Skeletal muscle tissue (tissue), 4 donors: Measurements from ENCODE around the gene TMEM130. TPM values are rescaled to one million over a fixed set of nuclear protein-coding genes. Genes with fewer than 3 reads are reported as not detected.
"Not testable (repeated sequence)": the region's sequence is repeated elsewhere in the genome, so short reads cannot be mapped to it uniquely, and the experiment has no call there.

ENCODE experiments used
- H3K27ac ChIP-seq: one replicate; pipeline ENCODE4 v1.7.0; 2013; ENCODE audit warnings: mild to moderate bottlenecking, low read depth, low read length, inconsistent platforms
- H3K27me3 ChIP-seq, 3 donors: one replicate each; pipeline ENCODE4 v1.7.0; 2013; ENCODE audit warnings: low read length in 3 of 3; ENCODE audit not compliant: control insufficient read depth in 3 of 3, insufficient read depth in 3 of 3
- H3K36me3 ChIP-seq, 3 donors: one replicate each; pipeline ENCODE4 v1.7.0; 2013; ENCODE audit warnings: low read length in 3 of 3; ENCODE audit not compliant: control insufficient read depth in 3 of 3, insufficient read depth in 3 of 3
- H3K4me1 ChIP-seq, 3 donors: one replicate each; pipeline ENCODE4 v1.7.0; 2013; ENCODE audit warnings: low read length in 3 of 3, mild to moderate bottlenecking in 3 of 3; ENCODE audit not compliant: control insufficient read depth in 3 of 3, insufficient read depth in 3 of 3
- H3K4me3 ChIP-seq, 3 donors: one replicate each; pipeline ENCODE4 v1.7.0; 2013; ENCODE audit warnings: low read length in 3 of 3
- H3K9ac ChIP-seq, 3 donors: one replicate each; pipeline ENCODE4 v1.7.0; 2013; ENCODE audit warnings: low read length in 3 of 3, mild to moderate bottlenecking in 3 of 3, moderate library complexity in 2 of 3, low read depth in 1 of 3
- H3K9me3 ChIP-seq, 3 donors: one replicate each; pipeline ENCODE4 v1.7.0; 2013; ENCODE audit warnings: low read length in 3 of 3; ENCODE audit not compliant: control insufficient read depth in 3 of 3
- total RNA-seq: library from RNA; depleted of rRNA; stranded (reverse); fragments of >200 nt; gene quantifications from one replicate; pipeline ENCODE4 v1.2.3, GENCODE V29; 2014
- donor health status: Osteomylitis.

Gene TMEM130
- total RNA-seq, 1 donor from 2014 or later = 0.52 TPM

DNA sequence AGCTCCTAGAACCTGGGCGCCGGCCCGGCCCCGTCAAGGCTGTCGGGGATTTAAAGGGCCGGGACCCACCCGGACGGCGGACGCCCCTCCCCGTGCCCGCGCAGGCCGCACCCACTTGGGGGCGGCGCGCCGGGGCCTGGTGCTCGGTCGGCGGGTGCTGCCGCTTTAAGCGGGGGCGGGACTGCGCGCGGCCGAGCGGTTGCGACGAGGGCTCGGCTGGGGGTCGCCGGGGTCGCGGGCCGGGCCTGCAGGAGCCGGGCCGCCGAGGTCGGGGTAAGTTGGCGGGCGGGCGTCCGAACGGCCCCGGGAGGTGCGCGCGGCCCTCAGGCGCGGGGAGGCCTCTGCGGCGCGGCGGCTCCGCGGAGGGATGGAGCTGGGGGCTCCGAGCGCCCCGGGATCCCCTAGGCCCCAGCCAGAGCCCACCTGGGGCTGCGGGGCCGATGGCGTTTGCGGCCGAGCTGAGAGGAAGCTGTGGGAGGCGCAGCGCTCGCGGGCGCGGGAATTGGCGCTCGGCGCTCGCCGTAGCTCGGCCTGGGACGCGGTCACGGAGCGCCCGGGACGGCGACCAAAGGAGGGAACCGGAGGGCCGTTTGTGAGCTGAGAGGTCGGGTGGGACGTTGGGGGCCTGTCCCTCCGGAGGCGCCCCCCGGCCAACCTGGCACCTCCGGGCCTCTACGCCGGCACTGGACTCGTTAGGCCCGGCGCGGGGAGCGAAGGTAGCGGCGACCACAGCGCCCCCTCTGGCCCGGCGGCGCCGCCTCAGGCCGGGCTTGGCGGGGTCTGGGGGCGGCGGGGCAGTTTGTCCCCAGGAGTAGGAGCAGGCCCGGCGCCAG is 8.8 kb upstream of the TMEM130 start, which contains the start of gene TRRAP:
Gene TRRAP (plus strand): TSS at position 168 of the 833 bp plus-strand sequence. CDS start 2,619 bp downstream, outside the sequence.
- H3K4me1 ChIP-seq = peaks cover 17 to 23% (median 19%) of the 10 kb centered on the region in 3 donors
- H3K9me3 ChIP-seq = no peaks in the 10 kb centered on the region
- H3K4me3 ChIP-seq = peak within 1 kb of the TSS; percentile 79 to 95 (median 85)
- H3K9ac ChIP-seq = peak within 1 kb of the TSS; percentile 84 to 98 (median 96)
- H3K27ac ChIP-seq = peak within 1 kb of the TSS; percentile 88
- no peaks in the 10 kb centered on the region for H3K27me3 ChIP-seq
- H3K36me3 ChIP-seq = peaks cover 14 to 17% (median 17%) of the 10 kb centered on the region in 3 donors

GRCh38 chr7:98877692-98878364 is 8.0 kb upstream of the TMEM130 start:
- no peaks in the 10 kb centered on the region for H3K9me3 ChIP-seq
- H3K4me1 ChIP-seq = peaks cover 17 to 23% (median 19%) of the 10 kb centered on the region in 3 donors
- peak overlapping the region; percentile 69 to 96 (median 84) for H3K9ac ChIP-seq
- H3K4me3 ChIP-seq = peak overlapping the region; percentile 65 to 95 (median 85)
- H3K27me3 ChIP-seq = no peaks in the 10 kb centered on the region
- H3K27ac ChIP-seq = peak overlapping the region; percentile 88
- H3K36me3 ChIP-seq = peaks cover 7 to 14% (median 10%) of the 10 kb centered on the region in 3 donors

DNA sequence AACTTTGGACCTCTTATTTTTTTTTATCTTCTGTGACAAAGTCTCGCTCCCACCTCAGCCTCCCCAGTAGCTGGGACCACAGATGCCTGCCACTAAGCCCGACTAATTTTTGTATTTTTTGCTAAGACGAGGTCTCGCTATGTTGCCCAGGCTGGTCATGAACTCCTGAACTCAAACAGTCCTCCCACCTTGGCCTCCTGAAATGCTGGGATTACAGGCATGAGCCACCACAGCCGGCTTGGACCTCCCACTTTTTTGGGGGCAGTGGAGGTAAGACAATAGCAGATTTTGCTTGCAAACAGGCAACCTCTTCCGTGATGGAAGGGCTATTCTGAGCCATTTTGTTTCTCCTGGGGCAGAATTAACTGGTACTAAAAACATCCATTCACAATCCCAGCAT is 7.3 kb upstream of the TMEM130 start:
- Histone ChIP-seq H3K4me1 (peaks cover 17 to 23% (median 19%) of the 10 kb centered on the region in 3 donors), H3K36me3 (peaks cover 2 to 10% (median 8%) of the 10 kb centered on the region in 3 donors), H3K27ac (no peak overlapping the region), H3K4me3 (no peak overlapping the region), H3K9ac (no peak overlapping the region), H3K27me3 (no peaks in the 10 kb centered on the region), H3K9me3 (no peaks in the 10 kb centered on the region)

DNA sequence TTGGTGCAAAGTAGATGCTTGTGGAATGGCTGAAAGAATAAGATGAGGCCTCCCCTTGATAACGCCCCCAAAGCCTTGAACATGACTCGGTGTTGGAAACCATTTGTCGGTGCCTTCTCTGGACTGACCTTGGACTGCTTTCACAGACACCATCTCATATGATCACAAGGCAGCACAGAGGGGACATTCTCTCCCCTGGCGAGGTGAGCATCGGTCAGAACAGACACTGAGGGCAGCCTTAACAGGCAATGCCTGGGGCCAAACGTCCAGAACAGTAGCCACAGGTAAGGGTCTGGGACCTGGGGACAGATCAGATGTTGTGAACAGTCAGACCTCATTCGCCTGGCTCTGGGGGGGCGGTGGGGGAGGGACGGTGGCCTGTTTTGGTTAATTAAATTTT is 5.7 kb upstream of the TMEM130 start:
- H3K27me3 ChIP-seq = peaks cover 9 to 12% (median 9%) of the 10 kb centered on the region in 3 donors
- H3K9me3 ChIP-seq = no peaks in the 10 kb centered on the region
- peaks cover 16 to 20% (median 19%) of the 10 kb centered on the region in 3 donors for H3K4me1 ChIP-seq
- no peak overlapping the region for H3K9ac ChIP-seq
- no peak overlapping the region for H3K4me3 ChIP-seq
- H3K27ac ChIP-seq = no peak overlapping the region
- H3K36me3 ChIP-seq = no peaks in the 10 kb centered on the region

DNA sequence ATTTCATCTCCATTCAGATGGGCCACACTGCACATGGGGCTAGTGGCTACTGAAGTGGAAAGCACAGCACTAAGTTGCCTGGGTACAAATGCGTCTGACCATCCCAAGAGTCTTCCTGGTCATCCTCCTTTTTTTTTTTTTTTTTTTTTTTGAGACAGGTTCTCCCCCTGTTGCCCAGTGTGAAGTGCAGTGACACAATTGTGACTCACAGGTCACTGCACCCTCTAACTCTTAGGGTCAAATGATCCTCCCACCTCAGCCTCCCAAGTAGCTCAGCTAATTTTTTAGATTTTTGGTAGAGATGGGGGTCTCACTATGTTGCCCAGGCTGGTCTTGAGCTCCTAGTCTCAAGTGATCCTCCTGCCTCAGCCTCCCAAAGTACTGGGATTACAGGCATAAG is 5.1 kb upstream of the TMEM130 start:
- H3K4me1 ChIP-seq = peaks cover 11 to 15% (median 15%) of the 10 kb centered on the region in 3 donors

DNA sequence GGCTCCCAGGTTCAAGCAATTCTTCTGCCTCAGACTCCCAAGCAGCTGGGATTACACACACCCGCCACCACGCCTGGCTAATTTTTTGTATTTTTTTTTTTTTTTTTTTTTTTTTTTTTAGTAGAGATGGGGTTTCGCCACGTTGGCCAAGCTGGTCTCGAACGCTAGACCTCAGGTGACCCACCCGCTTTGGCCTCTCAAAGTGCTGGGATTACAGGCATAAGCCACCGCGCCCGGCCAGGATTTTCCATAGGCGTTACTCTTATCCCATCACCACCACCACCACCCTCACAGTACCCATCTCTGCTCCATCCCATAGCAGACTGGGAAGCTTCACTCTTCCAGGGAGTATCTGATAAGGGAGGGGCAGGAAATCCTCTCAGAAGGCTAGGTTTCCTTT is 3.8 kb upstream of the TMEM130 start:
- H3K27me3 ChIP-seq = peaks cover 9 to 22% (median 22%) of the 10 kb centered on the region in 3 donors
- H3K9me3 ChIP-seq, H3K4me3 ChIP-seq, H3K36me3 ChIP-seq, H3K27ac ChIP-seq, H3K9ac ChIP-seq: not testable (repeated sequence)
- H3K4me1 ChIP-seq = peaks cover 4 to 10% (median 10%) of the 10 kb centered on the region in 3 donors

More for the DNA sequence above, 5.1 kb upstream of the TMEM130 start:
- no peak overlapping the region for H3K9ac ChIP-seq
- no peak overlapping the region for H3K4me3 ChIP-seq
- H3K27me3 ChIP-seq = peaks cover 9 to 12% (median 9%) of the 10 kb centered on the region in 3 donors
- no peaks in the 10 kb centered on the region for H3K36me3 ChIP-seq
- H3K9me3 ChIP-seq = no peaks in the 10 kb centered on the region
- H3K27ac ChIP-seq = no peak overlapping the region

GRCh38 chr7:98872328-98872924 is 2.6 kb upstream of the TMEM130 start:
- peaks cover 0 to 5% (median 3%) of the 10 kb centered on the region in 3 donors for H3K4me1 ChIP-seq
- H3K27me3 ChIP-seq = peaks cover 9 to 22% (median 22%) of the 10 kb centered on the region in 3 donors
- H3K9me3 ChIP-seq = no peaks in the 10 kb centered on the region
- H3K9ac ChIP-seq = no peak overlapping the region
- H3K36me3 ChIP-seq = no peaks in the 10 kb centered on the region
- H3K27ac ChIP-seq = no peak overlapping the region
- no peak overlapping the region for H3K4me3 ChIP-seq

DNA sequence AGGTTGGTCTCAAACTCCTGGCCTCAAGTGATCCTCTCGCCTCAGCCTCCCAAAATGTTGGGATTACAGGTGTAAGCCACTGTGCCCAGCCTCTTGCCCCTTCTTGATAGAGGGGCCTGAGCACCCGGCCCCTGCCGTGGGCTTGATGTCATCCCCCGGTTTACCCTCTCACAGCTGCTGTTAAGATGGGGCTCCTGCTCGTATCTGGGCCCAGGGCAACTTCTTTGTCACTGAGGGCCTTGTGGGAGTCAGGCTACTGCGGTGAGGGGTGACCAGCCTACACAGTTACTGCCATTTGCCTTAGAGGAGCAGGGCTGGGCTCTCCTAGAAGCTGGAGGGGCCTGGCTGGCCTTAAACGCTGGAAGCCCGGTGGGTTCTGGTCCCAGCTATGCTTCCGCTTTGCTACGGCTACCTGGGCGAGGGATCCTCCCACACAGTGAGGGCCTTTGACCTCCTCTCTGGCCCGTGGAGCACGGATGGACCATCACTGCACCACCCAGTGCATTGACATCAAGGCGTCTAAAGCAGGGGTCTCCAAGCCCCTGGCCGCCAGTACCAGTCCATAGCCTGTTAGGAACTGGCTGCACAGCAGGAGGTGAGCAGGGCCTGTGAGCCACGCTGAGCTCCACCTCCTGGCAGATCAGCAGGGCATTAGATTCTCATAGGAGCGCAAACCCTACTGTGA is 1.1 kb upstream of the TMEM130 start:
- H3K9me3 ChIP-seq = no peaks in the 10 kb centered on the region
- H3K36me3 ChIP-seq = no peaks in the 10 kb centered on the region
- H3K27me3 ChIP-seq = peaks cover 9 to 25% (median 22%) of the 10 kb centered on the region in 3 donors
- H3K27ac ChIP-seq = no peak overlapping the region
- H3K9ac ChIP-seq = no peak overlapping the region
- H3K4me3 ChIP-seq = no peak overlapping the region
- peaks cover 0 to 5% (median 3%) of the 10 kb centered on the region in 3 donors for H3K4me1 ChIP-seq

GRCh38 chr7:98870121-98870651 is 372 bp upstream of the TMEM130 start:
- H3K4me3 ChIP-seq = peak overlapping the region in 1 of 3 donors; percentile 13
- H3K27ac ChIP-seq = no peak overlapping the region
- H3K9me3 ChIP-seq = no peaks in the 10 kb centered on the region
- H3K36me3 ChIP-seq = no peaks in the 10 kb centered on the region
- peaks cover 9 to 25% (median 22%) of the 10 kb centered on the region in 3 donors for H3K27me3 ChIP-seq
- peaks cover 0 to 5% (median 3%) of the 10 kb centered on the region in 3 donors for H3K4me1 ChIP-seq
- no peak overlapping the region for H3K9ac ChIP-seq
